Fibroblast of lung (primary cell): Measurements from ENCODE around the gene EXOC2. TPM values are rescaled to one million over a fixed set of nuclear protein-coding genes. Genes with fewer than 3 reads are reported as not detected.

Experiments
- DNase-seq, 2 donors: peaks; one replicate each; pipeline versions ENCODE4 v3.0.0 to v3.0.0-alpha.2; 2010; ENCODE audit warnings: low read depth in 2 of 2
- H2AFZ ChIP-seq: 2 replicates; pipeline ENCODE4 v1.5.1; 2012; ENCODE audit warnings: low read length, control low read depth, inconsistent platforms
- H3K27ac ChIP-seq: 2 replicates; pipeline ENCODE4 v1.5.1; 2011; ENCODE audit warnings: low read length, control low read depth; ENCODE audit not compliant: insufficient read depth
- H3K27me3 ChIP-seq: 2 replicates; pipeline ENCODE4 v1.5.1; 2011; ENCODE audit warnings: mild to moderate bottlenecking, low read length; ENCODE audit not compliant: control insufficient read depth, insufficient read depth
- H3K36me3 ChIP-seq: 2 replicates; pipeline ENCODE4 v1.5.1; 2011; ENCODE audit warnings: low read length; ENCODE audit not compliant: control insufficient read depth, insufficient read depth
- H3K4me1 ChIP-seq: 2 replicates; pipeline ENCODE4 v1.5.1; 2011; ENCODE audit warnings: low read length; ENCODE audit not compliant: control insufficient read depth, insufficient read depth; ENCODE audit errors: extremely low read depth
- H3K4me2 ChIP-seq: 2 replicates; pipeline ENCODE4 v1.5.1; 2011; ENCODE audit warnings: low read length, control low read depth; ENCODE audit not compliant: insufficient read depth; ENCODE audit errors: extremely low read depth
- H3K4me3 ChIP-seq, 4 experiments: fragments of 200-600 bp in 1 of 4; sonication (generic) in 1 of 4; replicated peaks in 1 of 4; 2 replicates each; pipeline ENCODE4 v1.5.1; 2011 to 2016; ENCODE audit warnings: low read length in 4 of 4, low read depth in 3 of 4, mild to moderate bottlenecking in 3 of 4, control low read depth in 2 of 4, inconsistent platforms in 1 of 4, mixed read lengths in 1 of 4; ENCODE audit not compliant: insufficient read depth in 1 of 4; ENCODE audit errors: control extremely low read depth in 1 of 4
- H3K79me2 ChIP-seq: 2 replicates; pipeline ENCODE4 v1.5.1; 2012; ENCODE audit warnings: mild to moderate bottlenecking, low read length, inconsistent platforms; ENCODE audit not compliant: control insufficient read depth, insufficient read depth
- H3K9ac ChIP-seq: 2 replicates; pipeline ENCODE4 v1.5.1; 2011; ENCODE audit warnings: mild to moderate bottlenecking, low read length, control low read depth; ENCODE audit not compliant: insufficient read depth
- H3K9me3 ChIP-seq: 2 replicates; pipeline ENCODE4 v1.5.1; 2012; ENCODE audit warnings: low read depth, low read length; ENCODE audit not compliant: control insufficient read depth, insufficient read depth
- H4K20me1 ChIP-seq: 2 replicates; pipeline ENCODE4 v1.5.1; 2011; ENCODE audit warnings: low read length; ENCODE audit not compliant: control insufficient read depth, insufficient read depth; ENCODE audit errors: extremely low read depth
- CTCF ChIP-seq, 2 donors: IDR thresholded peaks in 1 of 2; conservative IDR thresholded peaks in 1 of 2; 1 replicate in 1 of 2; 2 replicates in 1 of 2; pipeline ENCODE4 v1.5.1; 2011 to 2012; ENCODE audit warnings: low read length in 2 of 2, control low read depth in 1 of 2, inconsistent platforms in 1 of 2, low read depth in 1 of 2, mild to moderate bottlenecking in 1 of 2
- EZH2 ChIP-seq: IDR thresholded peaks from 2 replicates; pipeline ENCODE4 v1.5.1; 2012; ENCODE audit warnings: low read length, control low read depth, mild to moderate bottlenecking; ENCODE audit errors: missing control alignments
- polyA plus RNA-seq, 2 donors: library from polyadenylated mRNA; depleted of rRNA in 1 of 2; stranded (reverse) in 1 of 2; unstranded in 1 of 2; fragments of >200 nt; gene quantifications; 2 replicates each; pipeline ENCODE4 v1.2.1, GENCODE V29; 2011 to 2012; ENCODE audit warnings: missing spikeins in 1 of 2
- total RNA-seq: library from RNA; depleted of rRNA; stranded (reverse); fragments of >200 nt; gene quantifications from 2 replicates; pipeline ENCODE4 v1.2.1, GENCODE V29; 2014

Gene EXOC2
- total and polyA plus RNA-seq, 2 donors (not counting 1 experiment from before 2014, with no cell fraction given): 19.7 to 42.3 TPM

- Histone ChIP-seq H3K79me2 (no peaks in the 10 kb centered on the region), H2AFZ (no peak overlapping the region), H3K9ac (no peak overlapping the region), H3K4me3 (no peak overlapping the region), H3K27me3 (no peaks in the 10 kb centered on the region), H3K27ac (no peak overlapping the region), H3K4me1 (no peaks in the 10 kb centered on the region), H4K20me1 (no peaks in the 10 kb centered on the region), H3K36me3 (peaks cover 4% of the 10 kb centered on the region), H3K9me3 (no peaks in the 10 kb centered on the region), H3K4me2 (no peak overlapping the region)
- no peak for DNase-seq
- no peak for TF ChIP-seq EZH2
- TF ChIP-seq CTCF (conservative IDR thresholded peaks at IDR 0.05 in 1 of 2, IDR thresholded peaks at IDR 0.05 in 1 of 2; ENCODE audit: low read depth in 1 of 2, low read length in 2 of 2): no peak
Observed at GRCh38 chr6:497258-497657, 195.7 kb downstream of the EXOC2 start.

- Histone ChIP-seq H3K27ac (no peak overlapping the region), H3K36me3 (peaks cover 4% of the 10 kb centered on the region), H3K4me3 (no peak overlapping the region), H3K4me1 (no peaks in the 10 kb centered on the region), H3K9me3 (no peaks in the 10 kb centered on the region), H3K9ac (no peak overlapping the region), H3K27me3 (no peaks in the 10 kb centered on the region), H3K79me2 (no peaks in the 10 kb centered on the region), H2AFZ (no peak overlapping the region), H3K4me2 (no peak overlapping the region), H4K20me1 (no peaks in the 10 kb centered on the region)
- TF ChIP-seq EZH2 (no peak), CTCF (conservative IDR thresholded peaks at IDR 0.05 in 1 of 2, IDR thresholded peaks at IDR 0.05 in 1 of 2; ENCODE audit: low read depth in 1 of 2, low read length in 2 of 2) (no peak)
- no peak for DNase-seq
Observed at GRCh38 chr6:496649-497048, 196.3 kb downstream of the EXOC2 start.

- DNase-seq: no peak
- Histone ChIP-seq H3K4me1 (no peaks in the 10 kb centered on the region), H3K4me2 (no peak overlapping the region), H3K9ac (no peak overlapping the region), H2AFZ (no peak overlapping the region), H3K27ac (no peak overlapping the region), H3K4me3 (no peak overlapping the region), H4K20me1 (no peaks in the 10 kb centered on the region), H3K9me3 (no peaks in the 10 kb centered on the region), H3K36me3 (peaks cover 4% of the 10 kb centered on the region), H3K27me3 (no peaks in the 10 kb centered on the region), H3K79me2 (no peaks in the 10 kb centered on the region)
- TF ChIP-seq CTCF (conservative IDR thresholded peaks at IDR 0.05 in 1 of 2, IDR thresholded peaks at IDR 0.05 in 1 of 2; ENCODE audit: low read depth in 1 of 2, low read length in 2 of 2): no peak
- no peak for TF ChIP-seq EZH2
Observed at GRCh38 chr6:494394-494793, 198.5 kb downstream of the EXOC2 start.
